Endothelial cell of umbilical vein (primary cell): ENCODE results near the gene ANAPC13.

Source experiments
- CTCF ChIP-seq, 2 donors: IDR thresholded peaks; 1 replicate in 1 of 2; 2 replicates in 1 of 2; pipeline ENCODE4 v1.5.1; 2011; ENCODE audit warnings: low read length in 2 of 2, mild to moderate bottlenecking in 2 of 2, moderate library complexity in 2 of 2, control low read depth in 1 of 2, inconsistent platforms in 1 of 2, low read depth in 1 of 2; ENCODE audit not compliant: insufficient read depth in 1 of 2; ENCODE audit errors: extremely low read depth in 1 of 2
- EZH2 ChIP-seq: IDR thresholded peaks from 2 replicates; pipeline ENCODE4 v1.6.1; 2012; ENCODE audit warnings: borderline replicate concordance, low read depth, mild to moderate bottlenecking, moderate library complexity, low read length, inconsistent platforms; ENCODE audit not compliant: severe bottlenecking
- FOS ChIP-seq: IDR thresholded peaks from 2 replicates; pipeline ENCODE4 v1.6.1; 2011; ENCODE audit warnings: mild to moderate bottlenecking, low read length, moderate library complexity, borderline replicate concordance; ENCODE audit not compliant: insufficient read depth
- GATA2 ChIP-seq: IDR thresholded peaks from 2 replicates; pipeline ENCODE4 v1.7.0; 2011; ENCODE audit warnings: low read depth, mild to moderate bottlenecking, moderate library complexity, mixed read lengths, low read length; ENCODE audit not compliant: insufficient read length, insufficient read depth
- JUN ChIP-seq: IDR thresholded peaks from 2 replicates; pipeline ENCODE4 v1.6.1; 2011; ENCODE audit warnings: borderline replicate concordance, low read depth; ENCODE audit not compliant: insufficient read length, insufficient read depth
- MAX ChIP-seq: IDR thresholded peaks from 2 replicates; pipeline ENCODE4 v1.6.1; 2011; ENCODE audit not compliant: insufficient read depth, insufficient read length
- MYC ChIP-seq: IDR thresholded peaks from one replicate; pipeline ENCODE4 v1.6.1; 2011; ENCODE audit warnings: mild to moderate bottlenecking, low read depth, low read length
- POLR2A ChIP-seq: IDR thresholded peaks from 2 replicates; pipeline ENCODE4 v1.6.1; 2012; ENCODE audit warnings: low read depth, mild to moderate bottlenecking, control low read depth, low read length
- POLR2AphosphoS5 ChIP-seq: IDR thresholded peaks from 2 replicates; pipeline ENCODE4 v1.6.1; 2012; ENCODE audit warnings: low read depth, mild to moderate bottlenecking, control low read depth, low read length, moderate library complexity; ENCODE audit not compliant: insufficient read depth

- TF ChIP-seq CTCF (IDR thresholded peaks at IDR 0.05; ENCODE audit: extremely low read depth in 1 of 2, insufficient read depth in 1 of 2, low read depth in 1 of 2, low read length in 2 of 2) (no peak), MAX (no peak), POLR2AphosphoS5 (no peak), EZH2 (no peak), MYC (no peak), JUN (no peak), POLR2A (no peak), FOS (no peak), GATA2 (no peak)
Measured at GRCh38 chr3:134462331-134462941, 23.3 kb downstream of the ANAPC13 start.
